Transverse colon (tissue), 4 donors: ENCODE data around the gene TMC5. TPM values are rescaled to one million over a fixed set of nuclear protein-coding genes. Genes with fewer than 3 reads are reported as not detected.
A peak's percentile ranks its signal among the peaks of the same experiment; 100 is the strongest.

Experiments used
- DNase-seq: peaks from one replicate; pipeline ENCODE4 v3.0.0-alpha.2; 2019
- H3K27ac ChIP-seq, 4 donors: fragments of 200-600 bp; sonication (generic); 2 replicates each; pipeline ENCODE4 v1.5.1; 2016 to 2018; ENCODE audit warnings: inconsistent platforms in 4 of 4
- H3K27me3 ChIP-seq: fragments of 200-600 bp; sonication (generic); 2 replicates; pipeline ENCODE4 v1.5.1; 2017; ENCODE audit warnings: inconsistent platforms
- H3K36me3 ChIP-seq, 4 donors: fragments of 200-600 bp; sonication (generic); 2 replicates each; pipeline ENCODE4 v1.5.1; 2017 to 2019; ENCODE audit warnings: inconsistent platforms in 4 of 4
- H3K4me1 ChIP-seq, 4 donors: fragments of 200-600 bp; sonication (generic); 2 replicates each; pipeline ENCODE4 v1.5.1; 2017 to 2020; ENCODE audit warnings: inconsistent platforms in 4 of 4
- H3K4me3 ChIP-seq, 4 donors: fragments of 200-600 bp; sonication (generic); 1 replicate in 1 of 4; 2 replicates in 3 of 4; pipeline versions ENCODE4 v1.5.1 to v1.6.1; 2017 to 2019; ENCODE audit warnings: inconsistent platforms in 4 of 4
- H3K9me3 ChIP-seq, 2 donors: fragments of 200-600 bp; sonication (generic); 2 replicates each; pipeline ENCODE4 v1.5.1; 2017 to 2019; ENCODE audit warnings: inconsistent platforms in 2 of 2
- EP300 ChIP-seq: sonication (generic); formaldehyde crosslinking; IDR thresholded peaks from one replicate; pipeline ENCODE4 v1.6.1; 2017; ENCODE audit warnings: antibody characterized with exemption, low read depth
- POLR2A ChIP-seq: fragments of 450-650 bp; IDR thresholded peaks from one replicate; pipeline ENCODE4 v1.6.1; 2016; ENCODE audit warnings: antibody characterized with exemption, mild to moderate bottlenecking, moderate library complexity
- POLR2AphosphoS5 ChIP-seq, 3 donors: sonication (generic); formaldehyde crosslinking; IDR thresholded peaks; one replicate each; pipeline ENCODE4 v1.6.1; 2016; ENCODE audit warnings: antibody characterized with exemption in 3 of 3
- WGBS, 2 donors: methylation state at CpG; one replicate each; pipeline ENCODE4 v1.1.5; 2018; ENCODE audit warnings: low coverage in 1 of 2; 5-methylcytosine and 5-hydroxymethylcytosine counted together
- in situ Hi-C, 4 donors: fragments of 200-750 bp; cut with MboI; loops; one replicate each; pipeline versions ENCODE4 v1.15.0 to v1.15.1; 2017; ENCODE audit warnings: low sequenced_read_pairs in 3 of 4, low pct_ligation_motif_present in 1 of 4, low pct_unique_long_range_greater_than_20kb in 1 of 4
- intact Hi-C: fragments of 100-400 bp; cut with DNase I; formaldehyde crosslinking; loops from one replicate; pipeline ENCODE4 v1.15.1; 2023; ENCODE audit warnings: low total_unique reads
- total RNA-seq, 4 donors: library from RNA; depleted of rRNA; stranded (reverse); fragments of >200 nt; gene quantifications; one replicate each; pipeline ENCODE4 v1.1.0, GENCODE V29; 2016
- TF ChIP-seq, protein P1 (sequence below), 5 experiments: fragments of 200-600 bp in 3 of 5; fragments of 450-650 bp in 2 of 5; sonication (generic) in 3 of 5; IDR thresholded peaks; 1 replicate in 2 of 5; 2 replicates in 3 of 5; pipeline ENCODE4 v1.5.1; 2016 to 2017; ENCODE audit warnings: antibody characterized with exemption in 5 of 5, inconsistent platforms in 3 of 5, mild to moderate bottlenecking in 2 of 5, moderate library complexity in 1 of 5

Gene TMC5
- total RNA-seq, 4 donors from 2014 or later, result 14.5 to 94.6 (median 82.4) TPM

GRCh38 chr16:19486051-19486450 is 68.4 kb downstream of the TMC5 start:
- WGBS, 2 donors, result 76 to 85% methylated on average over 3 to 4 of the region's 4 CpGs
- H3K4me1 ChIP-seq, result peaks cover 0 to 21% (median 12%) of the 10 kb centered on the region in 4 donors
- intact Hi-C loops, result no loop called here
- H3K27me3 ChIP-seq, result no peaks in the 10 kb centered on the region
- in situ Hi-C loops, result loop anchor here in 1 of 4 donors (25.0 kb wide), 1 partner anchor 399 kb away; no protein-coding TSS in a partner anchor
- no peak overlapping the region for H3K27ac ChIP-seq
- H3K4me3 ChIP-seq, result no peak overlapping the region
- no peak for TF ChIP-seq POLR2A
- no peak for TF ChIP-seq EP300
- TF ChIP-seq, protein P1, sequence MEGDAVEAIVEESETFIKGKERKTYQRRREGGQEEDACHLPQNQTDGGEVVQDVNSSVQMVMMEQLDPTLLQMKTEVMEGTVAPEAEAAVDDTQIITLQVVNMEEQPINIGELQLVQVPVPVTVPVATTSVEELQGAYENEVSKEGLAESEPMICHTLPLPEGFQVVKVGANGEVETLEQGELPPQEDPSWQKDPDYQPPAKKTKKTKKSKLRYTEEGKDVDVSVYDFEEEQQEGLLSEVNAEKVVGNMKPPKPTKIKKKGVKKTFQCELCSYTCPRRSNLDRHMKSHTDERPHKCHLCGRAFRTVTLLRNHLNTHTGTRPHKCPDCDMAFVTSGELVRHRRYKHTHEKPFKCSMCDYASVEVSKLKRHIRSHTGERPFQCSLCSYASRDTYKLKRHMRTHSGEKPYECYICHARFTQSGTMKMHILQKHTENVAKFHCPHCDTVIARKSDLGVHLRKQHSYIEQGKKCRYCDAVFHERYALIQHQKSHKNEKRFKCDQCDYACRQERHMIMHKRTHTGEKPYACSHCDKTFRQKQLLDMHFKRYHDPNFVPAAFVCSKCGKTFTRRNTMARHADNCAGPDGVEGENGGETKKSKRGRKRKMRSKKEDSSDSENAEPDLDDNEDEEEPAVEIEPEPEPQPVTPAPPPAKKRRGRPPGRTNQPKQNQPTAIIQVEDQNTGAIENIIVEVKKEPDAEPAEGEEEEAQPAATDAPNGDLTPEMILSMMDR (IDR thresholded peaks at IDR 0.05), result no peak
- TF ChIP-seq POLR2AphosphoS5 (IDR thresholded peaks at IDR 0.05), result no peak
- peaks cover 0 to 12% (median 0%) of the 10 kb centered on the region in 4 donors for H3K36me3 ChIP-seq
- H3K9me3 ChIP-seq, result no peaks in the 10 kb centered on the region
- DNase-seq, result no peak

- H3K9me3 ChIP-seq, result no peaks in the 10 kb centered on the region
- in situ Hi-C loops, result loop anchor here in 1 of 4 donors (25.0 kb wide), 1 partner anchor 400 kb away; no protein-coding TSS in a partner anchor
- peaks cover 0 to 4% (median 0%) of the 10 kb centered on the region in 4 donors for H3K36me3 ChIP-seq
- intact Hi-C loops, result no loop called here
- H3K4me3 ChIP-seq, result no peak overlapping the region
- no peak for DNase-seq
- peak overlapping the region; percentile 60 to 79 (median 74) for H3K27ac ChIP-seq
- whole genome bisulfite sequencing, 2 donors, result 89 to 91% methylated on average over 3 to 10 of the region's 10 CpGs
- H3K4me1 ChIP-seq, result peaks cover 0 to 21% (median 12%) of the 10 kb centered on the region in 4 donors
- TF ChIP-seq, protein P1 (IDR thresholded peaks at IDR 0.05), result no peak
- H3K27me3 ChIP-seq, result no peaks in the 10 kb centered on the region
These were observed 69.2 kb downstream of the TMC5 start for GRCh38 chr16:19486750-19487325.

- DNase-seq, result peak; percentile 84
These were observed 70.5 kb downstream of the TMC5 start for GRCh38 chr16:19488213-19488640.

DNA sequence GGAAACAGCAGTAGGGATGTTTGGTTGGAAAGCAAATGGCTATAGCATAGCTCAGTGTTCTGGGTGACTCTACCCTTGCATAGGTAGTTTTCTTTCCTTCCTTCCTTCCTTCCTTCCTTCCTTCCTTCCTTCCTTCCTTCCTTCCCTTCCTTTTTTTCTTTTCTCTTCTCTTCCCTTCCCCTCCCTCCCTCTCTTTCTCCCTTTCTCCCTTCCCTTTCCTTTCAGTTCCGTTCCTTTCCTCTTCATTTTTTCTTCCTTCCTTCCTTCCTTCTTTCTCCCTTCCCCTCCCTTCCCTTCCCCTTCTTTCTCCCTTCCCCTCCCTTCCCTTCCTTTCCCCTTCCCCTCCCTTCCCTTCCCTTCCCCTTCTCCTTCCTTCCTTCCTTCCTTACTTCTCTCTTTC is 72.9 kb downstream of the TMC5 start:
- no peaks in the 10 kb centered on the region for H3K36me3 ChIP-seq
- intact Hi-C loops, result no loop called here

More at GRCh38 chr16:19488213-19488640, 70.5 kb downstream of the TMC5 start:
- intact Hi-C loops, result no loop called here
- H3K9me3 ChIP-seq, result no peaks in the 10 kb centered on the region
- H3K36me3 ChIP-seq, result no peaks in the 10 kb centered on the region
- WGBS, 2 donors, result 19 to 41% methylated on average over 4 of the region's 4 CpGs
- H3K4me1 ChIP-seq, result peaks cover 0 to 21% (median 12%) of the 10 kb centered on the region in 4 donors
- no peaks in the 10 kb centered on the region for H3K27me3 ChIP-seq
- H3K4me3 ChIP-seq, result no peak overlapping the region
- in situ Hi-C loops, result loop anchor here in 1 of 4 donors (25.0 kb wide), 1 partner anchor 401 kb away; no protein-coding TSS in a partner anchor
- TF ChIP-seq POLR2AphosphoS5 (IDR thresholded peaks at IDR 0.05), result peak in 2 of 3 donors; percentile 33 to 36
- TF ChIP-seq POLR2A, result no peak
- H3K27ac ChIP-seq, result peak overlapping the region; percentile 60 to 79 (median 74)

GRCh38 chr16:19497176-19497575 is 79.5 kb downstream of the TMC5 start:
- 66 to 73% methylated on average over 2 to 5 of the region's 5 CpGs for WGBS, 2 donors
- DNase-seq, result no peak
- Histone ChIP-seq H3K4me3 (no peak overlapping the region), H3K4me1 (no peaks in the 10 kb centered on the region), H3K9me3 (no peaks in the 10 kb centered on the region), H3K36me3 (peaks cover 0 to 28% (median 11%) of the 10 kb centered on the region in 4 donors), H3K27ac (no peak overlapping the region), H3K27me3 (no peaks in the 10 kb centered on the region)
- no peak for TF ChIP-seq EP300
- TF ChIP-seq, protein P1 (IDR thresholded peaks at IDR 0.05), result no peak
- in situ Hi-C loops (loop anchor here in 1 of 4 donors (25.0 kb wide), 1 partner anchor 410 kb away; no protein-coding TSS in a partner anchor), intact Hi-C loops (no loop called here)

More for the DNA sequence above, 72.9 kb downstream of the TMC5 start:
- H3K27ac ChIP-seq, result no peak overlapping the region
- TF ChIP-seq EP300 (no peak), POLR2AphosphoS5 (IDR thresholded peaks at IDR 0.05) (no peak)
- DNase-seq, result no peak
- H3K27me3 ChIP-seq, result no peaks in the 10 kb centered on the region
- no peak overlapping the region for H3K4me3 ChIP-seq
- peaks cover 0 to 21% (median 12%) of the 10 kb centered on the region in 4 donors for H3K4me1 ChIP-seq
- no peaks in the 10 kb centered on the region for H3K9me3 ChIP-seq
- WGBS, 2 donors, result 60 to 85% methylated on average over 1 of the region's 1 CpG
- in situ Hi-C loops, result loop anchor here in 1 of 4 donors (25.0 kb wide), 1 partner anchor 403 kb away; no protein-coding TSS in a partner anchor
